ENCODE results near the gene CPED1. TPM values are rescaled to one million over a fixed set of nuclear protein-coding genes. Genes with fewer than 3 reads are reported as not detected.

Gene CPED1
- total RNA-seq, 6 donors from 2014 or later: 12.9 to 31.6 (median 18.1) TPM

DNA sequence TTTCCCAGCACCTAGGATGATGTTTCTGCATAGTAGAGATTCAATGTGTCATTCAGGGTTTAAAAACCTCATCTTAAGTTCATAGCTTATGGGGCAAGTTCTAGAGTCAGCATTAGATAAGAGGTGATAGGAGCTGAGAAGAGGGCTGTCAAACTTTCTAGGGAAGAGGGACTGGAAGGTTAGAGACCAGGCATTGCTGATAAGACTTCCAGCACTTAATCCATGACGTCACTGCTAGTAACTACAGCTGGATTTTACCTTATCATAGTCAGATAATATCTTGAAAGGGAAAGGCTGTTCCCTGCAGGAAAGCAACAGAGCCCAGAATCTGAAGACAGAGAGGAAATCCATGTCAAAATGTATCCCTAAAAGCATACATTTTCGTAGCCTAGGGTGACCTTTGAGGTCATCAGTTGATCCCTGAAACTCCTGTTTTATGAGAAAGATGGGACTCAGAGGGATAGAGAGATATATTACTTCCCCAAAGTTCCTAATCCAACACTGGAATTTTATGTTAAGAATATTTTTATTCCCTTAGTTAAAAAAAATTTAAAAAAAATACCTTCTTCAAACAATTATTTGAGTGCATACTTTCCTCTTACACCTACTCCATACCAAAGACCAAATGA is 3.3 kb upstream of the CPED1 start:
- H3K9me3 ChIP-seq: no peaks in the 10 kb centered on the region
- DNase-seq: no peak
- TF ChIP-seq POLR2A (IDR thresholded peaks at IDR 0.05) (no peak), EP300 (IDR thresholded peaks at IDR 0.05) (no peak), CTCF (IDR thresholded peaks at IDR 0.05) (no peak), POLR2AphosphoS5 (IDR thresholded peaks at IDR 0.05) (no peak)
- WGBS, 2 donors: 35 to 47% methylated on average over 2 of the region's 2 CpGs
- no peak for ATAC-seq (ENCODE audit: low FRiP score in 2 of 2)
- H3K4me1 ChIP-seq: peaks cover 5 to 18% (median 13%) of the 10 kb centered on the region in 4 donors
- no peaks in the 10 kb centered on the region for H3K36me3 ChIP-seq
- no peaks in the 10 kb centered on the region for H3K27me3 ChIP-seq
- no peak overlapping the region for H3K4me3 ChIP-seq
- H3K27ac ChIP-seq: no peak overlapping the region

DNA sequence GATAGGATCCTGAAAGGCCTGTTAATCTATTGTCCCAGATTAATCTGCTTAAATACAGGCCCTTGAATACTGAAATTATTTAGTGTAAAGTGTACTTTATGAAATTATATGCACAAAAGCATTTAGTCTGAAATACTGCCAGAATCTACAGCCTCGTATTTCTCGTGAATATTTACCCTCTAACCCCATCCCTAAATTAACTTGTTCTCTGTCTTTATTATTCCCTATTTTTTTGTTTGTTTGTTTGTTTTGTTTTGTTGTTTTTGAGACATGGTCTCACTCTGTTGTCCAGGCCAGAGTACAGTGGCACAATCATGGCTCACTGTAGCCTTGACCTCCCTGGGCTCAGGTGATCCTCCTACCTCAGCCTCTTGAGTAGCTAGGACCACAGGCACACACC is 2.7 kb upstream of the CPED1 start:
- peaks cover 5 to 18% (median 13%) of the 10 kb centered on the region in 4 donors for H3K4me1 ChIP-seq
- H3K36me3 ChIP-seq: no peaks in the 10 kb centered on the region
- H3K27me3 ChIP-seq: no peaks in the 10 kb centered on the region
- H3K4me3 ChIP-seq: no peak overlapping the region
- 80 to 82% methylated on average over 2 of the region's 2 CpGs for WGBS, 2 donors
- DNase-seq: no peak
- ATAC-seq (ENCODE audit: low FRiP score in 2 of 2): no peak
- H3K9me3 ChIP-seq: no peaks in the 10 kb centered on the region
- TF ChIP-seq CTCF (IDR thresholded peaks at IDR 0.05): no peak
- no peak for TF ChIP-seq EP300 (IDR thresholded peaks at IDR 0.05)
- TF ChIP-seq POLR2AphosphoS5 (IDR thresholded peaks at IDR 0.05): no peak
- no peak for TF ChIP-seq POLR2A (IDR thresholded peaks at IDR 0.05)
- no peak overlapping the region for H3K27ac ChIP-seq

GRCh38 chr7:120986650-120987049 is 1.9 kb upstream of the CPED1 start:
- peaks cover 5 to 18% (median 13%) of the 10 kb centered on the region in 4 donors for H3K4me1 ChIP-seq
- H3K4me3 ChIP-seq: no peak overlapping the region
- no peak for DNase-seq
- 73 to 83% methylated on average over 2 of the region's 2 CpGs for WGBS, 2 donors
- no peak for ATAC-seq (ENCODE audit: low FRiP score in 2 of 2)
- no peaks in the 10 kb centered on the region for H3K36me3 ChIP-seq
- TF ChIP-seq POLR2AphosphoS5 (IDR thresholded peaks at IDR 0.05) (no peak), EP300 (IDR thresholded peaks at IDR 0.05) (no peak), POLR2A (IDR thresholded peaks at IDR 0.05) (no peak), CTCF (IDR thresholded peaks at IDR 0.05) (no peak)
- no peak overlapping the region for H3K27ac ChIP-seq
- no peaks in the 10 kb centered on the region for H3K9me3 ChIP-seq
- no peaks in the 10 kb centered on the region for H3K27me3 ChIP-seq

GRCh38 chr7:120987280-120987679 is 1.2 kb upstream of the CPED1 start:
- WGBS, 2 donors: 1 to 2% methylated on average over 3 of the region's 3 CpGs
- no peak for ATAC-seq (ENCODE audit: low FRiP score in 2 of 2)
- Histone ChIP-seq H3K9me3 (no peaks in the 10 kb centered on the region), H3K27me3 (no peaks in the 10 kb centered on the region), H3K27ac (no peak overlapping the region), H3K4me1 (peaks cover 5 to 18% (median 13%) of the 10 kb centered on the region in 4 donors), H3K36me3 (no peaks in the 10 kb centered on the region), H3K4me3 (no peak overlapping the region)
- DNase-seq: no peak
- no peak for TF ChIP-seq POLR2AphosphoS5 (IDR thresholded peaks at IDR 0.05)
- TF ChIP-seq POLR2A (IDR thresholded peaks at IDR 0.05): no peak
- no peak for TF ChIP-seq CTCF (IDR thresholded peaks at IDR 0.05)
- no peak for TF ChIP-seq EP300 (IDR thresholded peaks at IDR 0.05)

All from upper lobe of left lung (tissue), 6 donors.